K562 (cell line): ENCODE measurements around the gene KAT7. TPM values are rescaled to one million over a fixed set of nuclear protein-coding genes. Genes with fewer than 3 reads are reported as not detected.
A peak's percentile ranks its signal among the peaks of the same experiment; 100 is the strongest.
"Not testable (repeated sequence)": the region's sequence is repeated elsewhere in the genome, so short reads cannot be mapped to it uniquely, and the experiment has no call there.

Experiments used
- ATAC-seq: fragments of 200-7000 bp; cut with Tn5 transposase; 3 replicates; pipeline ENCODE4 v1.9.1; 2020; ENCODE audit warnings: moderate library complexity
- BruUV-seq: library from RNA; stranded (reverse); fragments of 400-500 nt; replicated peaks from 2 replicates; lab custom pipeline; 2021; lab: Mats Ljungman, UMichigan
- CTCF ChIA-PET: fragments of 300-600 bp; formaldehyde crosslinking; extraction: SDS; loops from one replicate; lab custom pipeline; 2021; ENCODE audit warnings: low intra/inter-chr PET ratio; lab: Yijun Ruan, JAX
- POLR2A ChIA-PET: fragments of 300-600, 350-650 bp; sonication (Branson Sonifier 250); formaldehyde crosslinking; extraction: SDS; loops from one replicate; lab custom pipeline; 2021; ENCODE audit warnings: antibody characterized with exemption, inconsistent platforms; lab: Yijun Ruan, JAX
- DNase-seq, 4 experiments: peaks; one replicate each; pipeline versions ENCODE4 v3.0.0 to v3.0.0-alpha.2; 2011 to 2018; ENCODE audit warnings: low spot score in 3 of 4, mixed read lengths in 3 of 4; ENCODE audit errors: extremely low read depth in 1 of 4
- FAIRE-seq: peaks from 2 replicates; lab custom pipeline; 2011; peaks lifted over from hg19 to GRCh38; lab: Jason Lieb, UNC
- H2AFZ ChIP-seq: 2 replicates; pipeline ENCODE4 v1.6.0; 2011; ENCODE audit warnings: low read depth, low read length, control low read depth, inconsistent platforms
- H3K27ac ChIP-seq: fragments of 200-600 bp; 3 replicates; pipeline ENCODE4 v1.8.0; 2011; ENCODE audit warnings: low read depth, mild to moderate bottlenecking, control low read depth, inconsistent platforms, low read length, moderate library complexity, mixed read lengths; ENCODE audit errors: extremely low read depth
- H3K27me3 ChIP-seq, 2 experiments: fragments of 300-600 bp in 1 of 2; 2 replicates in 1 of 2; 3 replicates in 1 of 2; pipeline versions ENCODE4 v1.6.0 to v1.8.0; 2011; ENCODE audit warnings: inconsistent platforms in 2 of 2, low read length in 2 of 2, mild to moderate bottlenecking in 1 of 2, mixed read lengths in 1 of 2, moderate library complexity in 1 of 2; ENCODE audit not compliant: control insufficient read depth in 2 of 2, insufficient read depth in 2 of 2
- H3K36me3 ChIP-seq: fragments of 300-600 bp; 3 replicates; pipeline ENCODE4 v1.8.0; 2011; ENCODE audit warnings: mild to moderate bottlenecking, low read length, inconsistent platforms; ENCODE audit not compliant: control insufficient read depth, insufficient read depth
- H3K4me1 ChIP-seq, 2 experiments: fragments of 200-600 bp in 1 of 2; replicated peaks in 1 of 2; 2 replicates in 1 of 2; 3 replicates in 1 of 2; pipeline versions ENCODE4 v1.5.1 to v1.8.0; 2011; ENCODE audit warnings: inconsistent platforms in 2 of 2, low read length in 2 of 2, mild to moderate bottlenecking in 1 of 2, mixed read lengths in 1 of 2, moderate library complexity in 1 of 2; ENCODE audit not compliant: control insufficient read depth in 2 of 2, insufficient read depth in 2 of 2
- H3K4me2 ChIP-seq: 2 replicates; pipeline ENCODE4 v1.6.1; 2011; ENCODE audit warnings: low read length, control low read depth, inconsistent platforms, mixed read lengths; ENCODE audit not compliant: insufficient read depth
- H3K4me3 ChIP-seq: fragments of 200-600 bp; sonication (generic), shearing (Covaris generic); 2 replicates; pipeline ENCODE4 v1.5.1; 2016; ENCODE audit warnings: control low read depth, inconsistent platforms
- H3K79me2 ChIP-seq: fragments of 200-600 bp; 3 replicates; pipeline ENCODE4 v1.8.0; 2011; ENCODE audit warnings: low read length, inconsistent platforms; ENCODE audit not compliant: control insufficient read depth, insufficient read depth
- H3K9ac ChIP-seq, 2 experiments: 2 replicates each; pipeline versions ENCODE4 v1.6.0 to v1.6.1; 2011; ENCODE audit warnings: low read depth in 2 of 2, low read length in 2 of 2, control low read depth in 1 of 2, inconsistent platforms in 1 of 2, mild to moderate bottlenecking in 1 of 2, mixed read lengths in 1 of 2; ENCODE audit not compliant: insufficient read depth in 1 of 2
- H3K9me1 ChIP-seq: one replicate; pipeline ENCODE4 v1.6.0; 2011; ENCODE audit warnings: inconsistent platforms, mild to moderate bottlenecking, low read length, moderate library complexity; ENCODE audit not compliant: control insufficient read depth, insufficient read depth
- H3K9me3 ChIP-seq: replicated peaks from 2 replicates; pipeline ENCODE4 v1.5.1; 2011; ENCODE audit warnings: low read depth, low read length, inconsistent platforms; ENCODE audit not compliant: control insufficient read depth, insufficient read depth
- H4K20me1 ChIP-seq: replicated peaks from 2 replicates; pipeline ENCODE4 v1.6.1; 2011; ENCODE audit warnings: low read length, inconsistent platforms, mixed read lengths; ENCODE audit not compliant: control insufficient read depth, insufficient read depth
- BACH1 ChIP-seq: fragments of 200-800 bp; sonication (Bioruptor generic); IDR thresholded peaks from 2 replicates; pipeline ENCODE4 v1.6.1; 2016; ENCODE audit warnings: missing genetic modification characterization, missing compliant biosample characterization
- C11orf30 ChIP-seq: fragments of 450-650 bp; IDR thresholded peaks from 2 replicates; pipeline ENCODE4 v1.6.1; 2016; ENCODE audit warnings: low read depth, mild to moderate bottlenecking
- CSDE1 ChIP-seq, 2 experiments: fragments of 450-650 bp; IDR thresholded peaks; 2 replicates each; pipeline ENCODE4 v1.6.1; 2016; ENCODE audit warnings: mild to moderate bottlenecking in 1 of 2
- CXXC5 ChIP-seq: fragments of 250-450 bp; sonication (Bioruptor Pico); IDR thresholded peaks from 2 replicates; pipeline ENCODE4 v1.8.0; 2022; ENCODE audit warnings: inconsistent platforms, mild to moderate bottlenecking, moderate library complexity
- DMBX1 ChIP-seq: fragments of 250-450 bp; sonication (Bioruptor Pico); IDR thresholded peaks from 2 replicates; pipeline ENCODE4 v1.8.0; 2022; ENCODE audit warnings: inconsistent platforms, mild to moderate bottlenecking, moderate library complexity, borderline replicate concordance
- FOSL1 ChIP-seq: fragments of 200-800 bp; sonication (Bioruptor generic); conservative IDR thresholded peaks from 2 replicates; pipeline ENCODE4 v1.6.1; 2016; ENCODE audit warnings: missing genetic modification characterization, missing compliant biosample characterization
- HDAC2 ChIP-seq: fragments of 450-650 bp; IDR thresholded peaks from 2 replicates; pipeline ENCODE4 v1.6.1; 2016; ENCODE audit warnings: mild to moderate bottlenecking
- KDM1A ChIP-seq, 2 experiments: fragments of 450-650 bp; IDR thresholded peaks; 2 replicates each; pipeline ENCODE4 v1.6.1; 2016; ENCODE audit warnings: mild to moderate bottlenecking in 2 of 2
- MAFF ChIP-seq: IDR thresholded peaks from 2 replicates; pipeline ENCODE4 v1.6.1; 2012; ENCODE audit warnings: low read length, improper control_type of control experiment
- MAFG ChIP-seq: fragments of 450-650 bp; conservative IDR thresholded peaks from 2 replicates; pipeline ENCODE4 v1.6.1; 2016; ENCODE audit warnings: missing genetic modification characterization, missing compliant biosample characterization
- MCM2 ChIP-seq: fragments of 450-650 bp; IDR thresholded peaks from 2 replicates; pipeline ENCODE4 v1.6.1; 2017; ENCODE audit warnings: low read depth, mild to moderate bottlenecking
- NFE2 ChIP-seq: IDR thresholded peaks from 2 replicates; pipeline ENCODE4 v1.6.1; 2014; ENCODE audit warnings: antibody characterized with exemption, low read depth
- NFE2L1 ChIP-seq: fragments of 450-650 bp; IDR thresholded peaks from 2 replicates; pipeline ENCODE4 v1.6.1; 2016; ENCODE audit warnings: missing genetic modification characterization, low read depth, mild to moderate bottlenecking, missing compliant biosample characterization, moderate library complexity, borderline replicate concordance
- PHB2 ChIP-seq: fragments of 450-650 bp; IDR thresholded peaks from 2 replicates; pipeline ENCODE4 v1.6.1; 2017; ENCODE audit warnings: low read depth
- PRDM10 ChIP-seq: fragments of 450-650 bp; IDR thresholded peaks from 2 replicates; pipeline ENCODE4 v1.6.1; 2018; ENCODE audit not compliant: partially characterized antibody
- RCOR1 ChIP-seq, 2 experiments: IDR thresholded peaks; 2 replicates each; pipeline ENCODE4 v1.6.1; 2012; ENCODE audit warnings: low read depth in 2 of 2, low read length in 2 of 2, borderline replicate concordance in 1 of 2, improper control_type of control experiment in 1 of 2
- ZNF175 ChIP-seq: fragments of 200-800 bp; sonication (Bioruptor generic); IDR thresholded peaks from 2 replicates; pipeline ENCODE4 v1.6.1; 2016; ENCODE audit warnings: low read depth, mild to moderate bottlenecking, missing genetic modification characterization, missing compliant biosample characterization
- ZNF316 ChIP-seq: fragments of 450-650 bp; IDR thresholded peaks from 2 replicates; pipeline ENCODE4 v1.6.1; 2016
- WGBS: fragments of 100-300 bp; shearing (Covaris generic); methylation state at CpG from one replicate; pipeline ENCODE4 v1.1.6; 2016; ENCODE audit warnings: low coverage, mixed read lengths; ENCODE audit not compliant: insufficient coverage; ENCODE audit errors: missing lambda C conversion rate; 5-methylcytosine and 5-hydroxymethylcytosine counted together
- in situ Hi-C: fragments of 300-500 bp; cut with MboI; formaldehyde crosslinking; loops from 4 replicates; pipeline ENCODE4 v1.15.0; 2018; ENCODE audit warnings: inconsistent platforms, mixed read lengths
- intact Hi-C: fragments of 100-400 bp; cut with micrococcal nuclease; formaldehyde crosslinking; loops from 2 replicates; pipeline ENCODE4 v1.14.2; 2022
- polyA plus RNA-seq, 8 experiments: library from polyadenylated mRNA; depleted of rRNA in 4 of 8; stranded (reverse) in 5 of 8; unstranded in 3 of 8; fragments of >200 nt; fragmentation: Nextera tagmentation in 2 of 8; fragmentation: Illumina TruSeq in 1 of 8; extraction: Ambion mirVana in 2 of 8; extraction: Trizol in 1 of 8; gene quantifications; 2 replicates each; pipeline versions ENCODE4 v1.2.1 to v1.2.3, GENCODE V29; 2011 to 2014; ENCODE audit warnings: inconsistent platforms in 1 of 8, missing spikeins in 1 of 8
- total RNA-seq, 7 experiments: library from RNA; depleted of rRNA in 6 of 7; stranded (reverse); fragments of >200 nt in 6 of 7; fragmentation: Illumina TruSeq in 2 of 7; extraction: Trizol in 2 of 7; gene quantifications; 2 replicates each; pipeline versions ENCODE4 v1.2.1 to v1.2.3, GENCODE V29; 2011 to 2021; ENCODE audit warnings: low replicate concordance in 1 of 7
- TF ChIP-seq, protein P1 (sequence below): fragments of 450-650 bp; formaldehyde crosslinking; IDR thresholded peaks from 2 replicates; pipeline ENCODE4 v1.4.0; 2022; ENCODE audit warnings: missing genetic modification characterization

Gene KAT7
- total and polyA plus RNA-seq, 9 of the 15 experiments (the other 6 are each of a cell fraction or from before 2014, with no cell fraction given), result 10.8 to 57.3 (median 34.8) TPM

GRCh38 chr17:49825645-49826044 lies 37.2 kb downstream of the KAT7 start (continued):
- TF ChIP-seq MCM2 (no peak), KDM1A (IDR thresholded peaks at IDR 0.05) (no peak), PHB2 (no peak), CSDE1 (IDR thresholded peaks at IDR 0.05) (no peak)
- TF ChIP-seq, protein P1, sequence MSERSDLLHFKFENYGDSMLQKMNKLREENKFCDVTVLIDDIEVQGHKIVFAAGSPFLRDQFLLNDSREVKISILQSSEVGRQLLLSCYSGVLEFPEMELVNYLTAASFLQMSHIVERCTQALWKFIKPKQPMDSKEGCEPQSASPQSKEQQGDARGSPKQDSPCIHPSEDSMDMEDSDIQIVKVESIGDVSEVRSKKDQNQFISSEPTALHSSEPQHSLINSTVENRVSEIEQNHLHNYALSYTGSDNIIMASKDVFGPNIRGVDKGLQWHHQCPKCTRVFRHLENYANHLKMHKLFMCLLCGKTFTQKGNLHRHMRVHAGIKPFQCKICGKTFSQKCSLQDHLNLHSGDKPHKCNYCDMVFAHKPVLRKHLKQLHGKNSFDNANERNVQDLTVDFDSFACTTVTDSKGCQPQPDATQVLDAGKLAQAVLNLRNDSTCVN (CRISPR knock-in tag), result no peak

DNA sequence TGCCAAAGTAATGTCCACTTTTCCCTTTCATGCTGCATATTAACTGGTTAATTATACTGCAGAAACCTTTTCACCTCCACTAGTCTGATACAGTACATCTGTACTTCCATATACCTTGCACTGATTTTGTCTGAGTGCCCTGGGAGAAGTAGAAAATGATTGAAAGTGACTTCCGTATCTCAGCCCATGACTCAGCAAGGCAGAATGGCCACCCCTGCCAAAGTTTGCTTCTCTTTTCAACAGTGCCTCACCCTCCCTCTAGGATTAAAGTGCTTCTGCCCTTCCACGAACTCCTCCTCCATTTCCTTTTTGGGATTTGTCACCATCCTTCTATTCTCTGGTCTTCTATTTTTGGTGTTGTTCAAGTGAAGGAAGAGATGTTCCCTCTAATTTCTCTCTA lies 39.8 kb downstream of the KAT7 start:
- peak in 1 of 4 experiments; percentile 33 for DNase-seq
- H3K27ac ChIP-seq, H2AFZ ChIP-seq, H3K27me3 ChIP-seq, in situ Hi-C loops, H3K9ac ChIP-seq, H3K79me2 ChIP-seq, H3K4me2 ChIP-seq, intact Hi-C loops, H4K20me1 ChIP-seq, BruUV-seq, H3K4me3 ChIP-seq, H3K9me1 ChIP-seq, H3K9me3 ChIP-seq: not testable (repeated sequence)
- Histone ChIP-seq H3K4me1 (peaks cover 0 to 12% of the 10 kb centered on the region in 2 experiments; a peak in 3 of 5 replicates), H3K36me3 (peaks cover 83% of the 10 kb centered on the region)
- ChIA-PET CTCF (interaction anchor here (0.6 kb wide), 1 partner anchor 259 kb away, joined by 4 read pairs; no protein-coding TSS in a partner anchor), POLR2A (interaction anchor here (1.0 kb wide), 1 partner anchor 11 kb away, joined by 3 read pairs; no protein-coding TSS in a partner anchor)
- FAIRE-seq, result peak; percentile 57
- WGBS, result 14% methylated on average over 2 of the region's 2 CpGs
- ATAC-seq, result peak; percentile 42; the same call in 1 of the 3 replicates
- peak; percentile 69 for TF ChIP-seq ZNF175 (CRISPR knock-in tag)
- peak; percentile 16; the same call in 1 of the 2 replicates for TF ChIP-seq CXXC5 (CRISPR knock-in tag)
- TF ChIP-seq FOSL1 (tag), result peak; percentile 54
- TF ChIP-seq MAFF, result peak; percentile 68; the same call in 1 of the 2 replicates
- TF ChIP-seq NFE2L1 (tag), result peak; percentile 41; the same call in 1 of the 2 replicates
- TF ChIP-seq C11orf30, result peak; percentile 79
- peak; percentile 59; the same call in 1 of the 2 replicates for TF ChIP-seq ZNF316
- peak; percentile 36; the same call in 1 of the 2 replicates for TF ChIP-seq BACH1
- 0 out of 2 replicates have a peak, but pooled peaks have one; percentile 49 for TF ChIP-seq HDAC2
- peak; percentile 64 for TF ChIP-seq PRDM10
- TF ChIP-seq NFE2, result peak; percentile 94
- peak; percentile 78 for TF ChIP-seq MAFG (tag)
- peak in 1 of 2 experiments; percentile 80; a peak in 2 of 4 replicates for TF ChIP-seq RCOR1 (IDR thresholded peaks at IDR 0.05; ENCODE audit: borderline replicate concordance in 1 of 2, low read depth in 2 of 2, low read length in 2 of 2)
- TF ChIP-seq DMBX1 (CRISPR knock-in tag), result peak; percentile 21; the same call in 1 of the 2 replicates
